Activated CD4-positive, alpha-beta T cell treated with anti-CD3 and anti-CD28 coated beads, Interleukin-10, Interleukin-2, amounts not matched to agents 100 ng/mL and 50 ng/mL, durations not matched to agents 16 hours and 8 hours (primary cell): ENCODE measurements around the gene WNT2B.

Experiments
- DNase-seq: peaks from one replicate; pipeline ENCODE4 v3.0.0-alpha.2; 2020

WNT2B gene

DNA sequence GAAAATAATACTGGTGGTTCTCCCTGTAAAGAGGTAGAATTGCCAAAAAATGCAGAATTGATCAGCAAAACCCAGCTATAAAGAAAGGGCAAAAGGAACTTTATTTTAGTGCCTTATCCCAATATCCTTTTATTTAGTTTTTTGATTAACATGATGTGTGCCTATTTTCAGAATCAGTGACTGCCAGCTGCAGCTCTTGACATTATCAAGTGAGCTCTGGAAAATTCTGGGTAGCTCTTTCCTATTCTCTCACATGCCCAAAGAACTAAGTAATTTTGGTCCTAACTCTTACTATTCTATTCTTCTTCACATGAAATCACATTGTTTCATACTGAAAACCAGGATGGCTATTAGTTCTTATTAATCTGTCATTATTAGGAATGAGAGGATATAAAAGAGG lies 22.1 kb downstream of the WNT2B start:
- no peak for DNase-seq

- DNase-seq, result no peak
These were observed 23.3 kb downstream of the WNT2B start for GRCh38 chr1:112532064-112532463.

GRCh38 chr1:112533029-112533428 lies 24.3 kb downstream of the WNT2B start:
- DNase-seq, result no peak

DNA sequence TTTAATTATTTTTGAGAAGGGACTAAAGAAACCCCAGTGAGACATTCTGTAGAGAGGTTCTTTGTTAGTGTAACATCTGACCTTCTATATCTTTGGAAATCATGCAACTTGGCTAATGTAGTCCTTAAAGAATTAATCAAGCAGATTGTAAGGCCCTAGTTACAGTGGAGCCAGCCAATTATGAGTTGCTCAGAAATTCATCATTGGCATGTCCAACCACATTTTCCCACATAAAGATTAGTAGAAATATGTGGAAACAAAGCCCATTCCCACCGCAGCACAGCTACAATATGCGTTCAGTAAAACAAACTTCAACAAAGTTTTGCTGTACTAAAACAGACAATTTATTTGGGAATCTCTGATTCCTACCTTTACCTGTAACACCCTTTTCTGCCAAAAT lies 27.8 kb downstream of the WNT2B start:
- DNase-seq, result no peak

DNA sequence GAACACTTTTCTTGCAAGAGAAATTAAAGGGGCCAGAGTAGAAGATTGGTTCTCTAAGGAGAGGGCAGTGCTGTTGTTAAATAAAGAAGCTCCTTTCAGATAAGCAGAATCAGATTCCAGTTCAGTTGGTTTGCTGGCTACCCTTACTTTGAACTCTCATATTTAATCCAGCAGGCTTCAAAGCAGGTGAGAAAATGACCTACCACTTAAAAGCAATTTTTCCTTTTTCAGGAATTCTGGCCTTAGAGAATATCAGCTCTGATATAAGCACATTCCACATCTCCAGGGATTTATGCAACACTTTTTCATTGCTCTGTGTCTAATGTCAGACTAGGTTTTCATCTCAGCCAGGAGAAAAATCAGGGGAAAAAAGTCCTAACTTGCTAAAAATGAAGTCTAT lies 28.7 kb downstream of the WNT2B start:
- no peak for DNase-seq

GRCh38 chr1:112538883-112539282 lies 30.1 kb downstream of the WNT2B start:
- DNase-seq, result no peak

DNA sequence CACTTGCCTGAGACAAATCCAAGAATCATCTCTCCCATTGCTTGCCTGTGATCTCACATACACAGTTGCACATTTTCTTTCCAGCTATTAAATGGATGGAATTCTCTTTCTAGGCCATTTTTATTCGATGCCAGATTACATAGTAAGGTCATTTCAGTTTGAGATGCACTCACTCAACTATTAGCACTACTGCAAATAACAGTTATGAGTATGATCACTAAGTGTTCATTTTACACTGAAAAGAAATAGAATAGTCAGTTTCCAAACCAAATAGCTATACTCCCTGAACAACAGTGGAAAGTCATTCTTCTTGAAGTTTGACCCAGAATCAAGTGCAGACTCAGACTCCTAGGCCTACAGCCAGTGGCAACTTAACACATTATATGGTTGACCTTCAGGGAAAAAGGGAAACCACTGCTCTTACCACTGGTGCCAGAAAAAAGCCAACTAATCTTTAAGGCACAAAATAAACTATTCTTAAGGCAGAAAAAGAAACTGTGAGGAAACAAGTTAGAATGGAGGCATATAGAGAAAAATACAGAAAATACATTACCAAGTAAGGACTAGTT lies 31.5 kb downstream of the WNT2B start:
- no peak for DNase-seq

- no peak for DNase-seq
These were observed 32.5 kb downstream of the WNT2B start for GRCh38 chr1:112541299-112541698.

- no peak for DNase-seq
These were observed 33.6 kb downstream of the WNT2B start for GRCh38 chr1:112542206-112542973.

DNA sequence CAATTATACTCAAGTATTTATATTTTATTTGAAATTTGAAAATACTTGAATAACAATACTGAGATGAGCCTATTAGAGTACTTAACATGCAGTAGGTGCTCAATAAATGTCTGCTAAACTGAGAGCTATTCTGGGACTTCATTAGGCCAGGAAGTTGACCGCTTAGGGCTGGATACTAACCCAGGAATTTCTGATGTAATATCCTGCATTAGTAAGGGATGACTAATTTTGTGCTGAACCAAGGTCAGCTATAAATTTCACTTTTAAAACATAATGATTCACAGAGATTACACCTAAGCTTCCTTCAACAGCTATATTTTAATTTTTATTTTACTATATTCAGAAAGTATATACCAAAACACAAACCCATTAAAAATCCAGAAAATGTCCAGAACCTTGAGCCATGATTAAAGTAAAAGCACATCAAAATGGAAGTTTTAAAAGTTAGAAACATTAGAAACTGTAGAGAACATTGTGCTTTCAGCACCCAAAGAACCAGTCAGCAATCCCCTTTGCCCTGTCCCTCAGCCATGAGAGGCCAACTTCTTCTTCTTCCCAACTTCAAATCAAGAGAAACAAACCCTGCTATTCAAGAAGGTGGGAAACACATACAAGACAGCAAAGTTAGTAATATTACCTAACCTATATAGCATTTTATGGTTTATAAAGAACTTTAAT lies 35.4 kb downstream of the WNT2B start:
- DNase-seq, result peak; percentile 41

DNA sequence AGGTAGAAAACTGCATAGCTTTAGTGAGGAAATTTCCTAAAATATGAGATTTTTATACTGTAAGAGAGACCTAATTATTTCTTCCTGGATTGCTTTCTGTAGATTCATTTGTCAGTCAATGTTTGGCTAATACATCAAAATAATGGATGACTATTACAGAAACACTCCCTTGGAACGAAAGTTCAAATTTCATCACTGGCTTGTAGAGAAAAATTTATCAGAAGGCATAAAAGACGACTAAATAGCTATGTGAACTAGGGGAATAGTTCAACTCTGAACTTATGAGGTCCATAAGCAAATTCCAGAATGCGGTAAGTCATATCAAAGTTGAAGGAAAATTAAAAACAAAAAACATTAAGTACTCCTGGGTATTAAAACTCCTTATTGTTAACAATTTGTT lies 36.0 kb downstream of the WNT2B start:
- DNase-seq, result no peak

GRCh38 chr1:112546076-112546475 lies 37.3 kb downstream of the WNT2B start:
- DNase-seq, result no peak

- no peak for DNase-seq
These were observed 39.8 kb downstream of the WNT2B start for GRCh38 chr1:112548547-112548946.

GRCh38 chr1:112549590-112549989 lies 40.8 kb downstream of the WNT2B start:
- no peak for DNase-seq

DNA sequence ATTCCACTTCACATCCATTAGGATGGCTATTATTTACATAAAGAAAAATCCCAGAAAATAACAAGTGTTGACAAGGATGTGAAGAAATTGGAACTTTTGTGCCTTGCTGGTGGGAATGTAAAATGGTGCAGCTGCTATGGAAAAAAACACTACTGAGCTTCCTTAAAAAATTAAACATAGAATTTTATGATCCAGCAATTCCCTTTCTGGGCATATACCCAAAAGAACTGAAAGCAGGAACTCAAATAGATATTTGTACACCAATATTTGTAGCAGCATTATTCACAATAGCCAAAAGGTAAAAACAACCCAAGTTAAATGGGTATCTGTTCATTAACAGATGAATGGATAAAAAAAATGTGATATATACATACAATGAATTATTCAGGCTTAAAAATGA lies 45.6 kb downstream of the WNT2B start:
- DNase-seq, result no peak

DNA sequence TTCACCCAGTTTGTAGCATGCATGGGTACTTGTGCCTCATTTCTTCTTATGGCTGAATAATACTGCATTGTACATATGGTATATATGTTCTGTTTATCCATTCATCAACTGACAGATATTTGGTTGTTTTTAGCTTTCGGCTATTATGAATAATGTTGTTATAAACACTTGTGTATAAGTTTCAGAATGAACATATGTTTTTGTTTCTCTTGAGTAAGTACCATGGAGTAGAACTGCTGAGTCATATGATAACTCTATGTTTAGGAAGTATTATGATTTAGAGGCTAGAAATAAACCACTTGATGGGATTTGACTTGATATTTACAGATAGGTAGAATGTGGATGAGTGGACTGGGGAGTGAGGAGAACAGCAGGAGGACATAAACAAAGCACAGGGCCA lies 48.6 kb downstream of the WNT2B start:
- DNase-seq, result peak; percentile 72

DNA sequence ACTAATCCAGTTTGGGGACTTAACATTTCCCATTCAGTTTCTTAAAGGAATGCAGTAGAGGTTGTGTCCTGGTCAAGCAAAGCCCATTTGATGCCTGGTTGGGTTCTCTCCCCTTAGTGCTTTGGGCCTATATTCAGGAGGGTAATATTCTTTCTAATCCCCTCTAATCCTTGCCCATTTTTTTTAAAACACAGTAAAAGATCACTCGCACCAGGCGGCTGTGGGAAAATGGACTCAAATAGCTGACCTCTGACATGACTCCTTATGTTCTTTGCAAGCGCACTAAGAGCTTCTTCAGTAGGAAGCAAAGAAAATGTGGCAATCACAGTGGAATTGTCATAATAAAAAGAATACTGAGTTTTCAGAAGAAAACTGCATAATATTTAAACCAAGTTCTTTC lies 49.9 kb downstream of the WNT2B start:
- no peak for DNase-seq

DNA sequence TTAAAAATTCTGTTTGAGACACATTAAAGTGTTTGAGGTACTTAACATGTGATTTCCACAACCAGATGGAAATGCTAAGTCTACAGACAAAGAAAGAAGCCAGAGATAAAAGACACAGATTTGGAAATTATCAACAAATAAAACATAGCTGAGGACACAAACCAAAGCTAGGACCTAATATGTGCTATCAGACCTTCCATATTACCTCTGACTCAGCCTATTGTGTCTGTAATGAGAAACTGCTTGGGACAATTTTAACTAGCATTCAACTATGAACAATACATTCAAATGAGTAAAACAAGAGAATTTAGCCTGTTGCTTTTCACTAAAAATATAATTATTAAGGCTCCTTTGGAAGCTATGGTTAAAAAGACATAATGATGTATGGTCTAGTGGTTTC lies 54.6 kb downstream of the WNT2B start:
- no peak for DNase-seq

DNA sequence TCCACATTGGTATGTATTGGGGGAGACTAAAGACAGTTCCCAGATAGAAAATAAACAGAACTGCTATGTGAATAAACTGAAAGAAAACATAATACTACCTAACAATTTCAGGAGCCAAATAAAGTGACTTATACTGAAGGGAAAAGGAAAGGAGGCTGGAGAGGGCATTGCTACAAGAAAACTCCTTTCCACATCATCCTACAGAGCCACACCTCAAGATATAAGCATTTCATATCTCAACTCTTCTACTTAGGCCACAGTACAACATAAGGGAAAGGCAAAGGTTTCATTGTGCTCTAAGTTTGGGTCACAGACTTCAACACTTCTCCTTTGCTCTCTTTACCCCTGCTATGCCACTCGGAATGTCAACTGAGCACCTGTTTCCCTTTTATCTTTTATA lies 55.3 kb downstream of the WNT2B start:
- no peak for DNase-seq

DNA sequence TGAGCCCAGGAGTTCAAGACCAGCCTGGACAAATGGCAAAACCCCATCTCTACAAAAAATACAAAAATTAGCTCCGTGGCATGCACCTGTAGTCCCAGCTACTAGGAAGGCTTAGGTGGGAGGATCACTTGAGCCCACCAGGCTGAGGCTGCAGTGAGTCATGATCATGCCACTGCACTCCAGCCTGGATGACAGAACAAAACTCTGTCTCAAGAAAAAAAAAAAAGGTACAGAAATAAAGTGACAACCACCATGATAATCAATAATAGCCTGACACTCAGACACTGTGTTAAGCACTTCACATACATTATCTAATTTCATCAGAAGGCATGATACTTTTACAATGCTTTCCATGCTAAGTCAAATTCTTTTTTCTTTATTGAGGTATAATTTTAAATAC lies 57.0 kb downstream of the WNT2B start:
- no peak for DNase-seq

- DNase-seq, result no peak
These were observed 66.5 kb downstream of the WNT2B start for GRCh38 chr1:112575154-112575804.

DNA sequence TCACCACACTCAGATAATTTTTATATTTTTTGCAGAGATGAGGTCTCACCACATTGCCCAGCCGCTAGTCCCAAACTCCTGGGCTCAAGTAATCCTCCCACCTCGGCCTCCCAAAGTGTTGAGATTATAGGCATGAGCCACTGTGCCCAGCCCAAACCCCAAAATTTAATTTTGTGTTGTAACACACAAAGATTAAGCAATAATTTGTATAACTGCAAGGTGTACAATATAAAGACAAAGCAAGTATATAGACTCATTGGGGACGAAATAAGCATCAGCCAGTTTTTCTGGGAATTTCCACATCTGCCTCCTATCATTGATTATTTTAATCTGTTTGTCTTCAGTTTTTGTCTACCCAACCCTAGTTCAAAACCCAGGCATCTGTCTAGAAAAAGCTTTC lies 67.5 kb downstream of the WNT2B start:
- no peak for DNase-seq
